Activated T-helper 9 cell treated with anti-CD3 and anti-CD28 coated beads, Interleukin-2, amount 50 U/mL, for 16 hours (primary cell): ENCODE measurements around the gene DPYD.

Experiments used
- DNase-seq: peaks from one replicate; pipeline ENCODE4 v3.0.0-alpha.2; 2020; ENCODE audit warnings: low read depth

Gene DPYD

GRCh38 chr1:97906567-97907241, 14.1 kb downstream of the DPYD start:
- DNase-seq: no peak

GRCh38 chr1:97905141-97905940, 15.5 kb downstream of the DPYD start:
- DNase-seq: no peak

GRCh38 chr1:97904534-97904933, 16.3 kb downstream of the DPYD start:
- no peak for DNase-seq

- no peak for DNase-seq
Measured at GRCh38 chr1:97903626-97904025, 17.2 kb downstream of the DPYD start.

GRCh38 chr1:97902067-97902466, 18.8 kb downstream of the DPYD start:
- DNase-seq: no peak

- no peak for DNase-seq
Measured at GRCh38 chr1:97901017-97901658, 19.7 kb downstream of the DPYD start.

GRCh38 chr1:97898948-97899347, 21.9 kb downstream of the DPYD start:
- no peak for DNase-seq

GRCh38 chr1:97895278-97895677, 25.6 kb downstream of the DPYD start:
- no peak for DNase-seq

- no peak for DNase-seq
Measured at GRCh38 chr1:97893844-97894243, 27.0 kb downstream of the DPYD start.

- no peak for DNase-seq
Measured at GRCh38 chr1:97886199-97886598, 34.6 kb downstream of the DPYD start.

- no peak for DNase-seq
Measured at GRCh38 chr1:97883823-97884222, 37.0 kb downstream of the DPYD start.

- no peak for DNase-seq
Measured at GRCh38 chr1:97877307-97877706, 43.5 kb downstream of the DPYD start.

- DNase-seq: no peak
Measured at GRCh38 chr1:97875996-97876395, 44.8 kb downstream of the DPYD start.

- DNase-seq: no peak
Measured at GRCh38 chr1:97870589-97870988, 50.2 kb downstream of the DPYD start.

- no peak for DNase-seq
Measured at GRCh38 chr1:97869441-97869840, 51.4 kb downstream of the DPYD start.

- no peak for DNase-seq
Measured at GRCh38 chr1:97867127-97867526, 53.7 kb downstream of the DPYD start.

- DNase-seq: no peak
Measured at GRCh38 chr1:97864615-97865014, 56.2 kb downstream of the DPYD start.

- DNase-seq: no peak
Measured at GRCh38 chr1:97853221-97853620, 67.6 kb downstream of the DPYD start.

GRCh38 chr1:97849345-97850340, 71.2 kb downstream of the DPYD start:
- no peak for DNase-seq

GRCh38 chr1:97845805-97846204, 75.0 kb downstream of the DPYD start:
- no peak for DNase-seq

GRCh38 chr1:97844552-97845089, 76.2 kb downstream of the DPYD start:
- no peak for DNase-seq

GRCh38 chr1:97841338-97841737, 79.5 kb downstream of the DPYD start:
- no peak for DNase-seq
